H9 (cell line): ENCODE results near the gene DCLRE1A. TPM values are rescaled to one million over a fixed set of nuclear protein-coding genes. Genes with fewer than 3 reads are reported as not detected.

ENCODE experiments used
- DNase-seq: peaks from one replicate; pipeline ENCODE4 v3.0.0-alpha.2; 2017
- H2AFZ ChIP-seq: one replicate; pipeline ENCODE4 v1.6.1; 2013; ENCODE audit warnings: mild to moderate bottlenecking, low read length, control low read depth, moderate library complexity
- H2AK5ac ChIP-seq: 2 replicates; pipeline ENCODE4 v1.6.1; 2013; ENCODE audit warnings: low read length, control low read depth, mixed read lengths; ENCODE audit not compliant: insufficient read length
- H2BK120ac ChIP-seq: one replicate; pipeline ENCODE4 v1.6.1; 2013; ENCODE audit warnings: low read depth, mild to moderate bottlenecking, low read length, control low read depth, inconsistent platforms; ENCODE audit not compliant: poor library complexity, severe bottlenecking
- H2BK12ac ChIP-seq: 2 replicates; pipeline ENCODE4 v1.6.1; 2013; ENCODE audit warnings: low read length, control low read depth, mixed read lengths, low read depth; ENCODE audit not compliant: insufficient read length
- H2BK15ac ChIP-seq: 2 replicates; pipeline ENCODE4 v1.6.1; 2013; ENCODE audit warnings: low read depth, low read length, control low read depth
- H2BK20ac ChIP-seq: one replicate; pipeline ENCODE4 v1.6.1; 2013; ENCODE audit warnings: low read depth, mild to moderate bottlenecking, low read length, control low read depth, inconsistent platforms; ENCODE audit not compliant: poor library complexity, severe bottlenecking
- H2BK5ac ChIP-seq: 2 replicates; pipeline ENCODE4 v1.6.1; 2013; ENCODE audit warnings: low read length, control low read depth, mixed read lengths; ENCODE audit not compliant: insufficient read length
- H3K14ac ChIP-seq: 2 replicates; pipeline ENCODE4 v1.6.1; 2013; ENCODE audit warnings: low read length, control low read depth; ENCODE audit not compliant: insufficient read depth
- H3K18ac ChIP-seq: 2 replicates; pipeline ENCODE4 v1.6.1; 2013; ENCODE audit warnings: low read depth, mild to moderate bottlenecking, mixed read lengths, low read length, control low read depth; ENCODE audit not compliant: insufficient read length
- H3K23ac ChIP-seq: 2 replicates; pipeline ENCODE4 v1.6.1; 2013; ENCODE audit warnings: low read length, control low read depth, mixed read lengths, low read depth; ENCODE audit not compliant: insufficient read length
- H3K23me2 ChIP-seq: 2 replicates; pipeline ENCODE4 v1.6.1; 2013; ENCODE audit warnings: low read depth, mild to moderate bottlenecking, mixed read lengths, low read length, control low read depth; ENCODE audit not compliant: insufficient read length, poor library complexity, severe bottlenecking
- H3K27ac ChIP-seq: 2 replicates; pipeline ENCODE4 v1.5.1; 2013; ENCODE audit warnings: low read length, control low read depth, mixed read lengths, low read depth; ENCODE audit not compliant: insufficient read length
- H3K27me3 ChIP-seq: 2 replicates; pipeline ENCODE4 v1.6.1; 2013; ENCODE audit warnings: low read length, control low read depth, inconsistent platforms; ENCODE audit not compliant: insufficient read depth
- H3K4ac ChIP-seq: 2 replicates; pipeline ENCODE4 v1.6.1; 2013; ENCODE audit warnings: low read depth, mild to moderate bottlenecking, control low read depth, inconsistent platforms, low read length, moderate library complexity
- H3K4me1 ChIP-seq: 2 replicates; pipeline ENCODE4 v1.6.1; 2013; ENCODE audit warnings: low read length, control low read depth, inconsistent platforms; ENCODE audit not compliant: insufficient read depth
- H3K4me2 ChIP-seq: 2 replicates; pipeline ENCODE4 v1.6.1; 2013; ENCODE audit warnings: low read length, control low read depth, mixed read lengths; ENCODE audit not compliant: insufficient read length, insufficient read depth
- H3K56ac ChIP-seq: 2 replicates; pipeline ENCODE4 v1.6.1; 2013; ENCODE audit warnings: low read depth, mild to moderate bottlenecking, mixed read lengths, low read length, control low read depth; ENCODE audit not compliant: insufficient read length
- H3K79me1 ChIP-seq: 2 replicates; pipeline ENCODE4 v1.6.1; 2013; ENCODE audit warnings: low read depth, mild to moderate bottlenecking, moderate library complexity, low read length, control low read depth, inconsistent platforms; ENCODE audit not compliant: insufficient read depth, poor library complexity, severe bottlenecking
- H3K79me2 ChIP-seq: 2 replicates; pipeline ENCODE4 v1.6.1; 2013; ENCODE audit warnings: low read length, control low read depth, inconsistent platforms; ENCODE audit not compliant: insufficient read depth
- H3K9ac ChIP-seq: 2 replicates; pipeline ENCODE4 v1.6.1; 2013; ENCODE audit warnings: low read length, control low read depth, mixed read lengths; ENCODE audit not compliant: insufficient read length; ENCODE audit errors: extremely low read depth
- H3K9me3 ChIP-seq: one replicate; pipeline ENCODE4 v1.6.1; 2013; ENCODE audit warnings: low read depth, low read length, inconsistent platforms; ENCODE audit not compliant: control insufficient read depth
- H3T11ph ChIP-seq: one replicate; pipeline ENCODE4 v1.6.1; 2013; ENCODE audit warnings: mild to moderate bottlenecking, low read length, control low read depth, inconsistent platforms
- H4K20me1 ChIP-seq: one replicate; pipeline ENCODE4 v1.6.1; 2013; ENCODE audit not compliant: control insufficient read depth, insufficient read length, insufficient read depth
- H4K5ac ChIP-seq: 2 replicates; pipeline ENCODE4 v1.6.1; 2013; ENCODE audit warnings: low read depth, mild to moderate bottlenecking, mixed read lengths, low read length, control low read depth; ENCODE audit not compliant: insufficient read length
- H4K8ac ChIP-seq: replicated peaks from 2 replicates; pipeline ENCODE4 v1.6.1; 2013; ENCODE audit warnings: low read length, control low read depth, mixed read lengths, low read depth; ENCODE audit not compliant: insufficient read length
- H4K91ac ChIP-seq: 2 replicates; pipeline ENCODE4 v1.6.1; 2013; ENCODE audit warnings: low read depth, mild to moderate bottlenecking, moderate library complexity, mixed read lengths, low read length, control low read depth; ENCODE audit not compliant: insufficient read length
- H3K27ac Mint-ChIP-seq, 3 experiments: 2 replicates in 2 of 3; 3 replicates in 1 of 3; pipeline ENCODE4 v1.8.0; 2020 to 2021; ENCODE audit warnings: mixed read lengths in 3 of 3, mild to moderate bottlenecking in 1 of 3, moderate library complexity in 1 of 3
- H3K27me3 Mint-ChIP-seq: 2 replicates; pipeline ENCODE4 v1.8.0; 2021; ENCODE audit warnings: low read depth, mild to moderate bottlenecking, moderate library complexity, mixed read lengths
- H3K36me3 Mint-ChIP-seq, 3 experiments: 2 replicates in 2 of 3; 3 replicates in 1 of 3; pipeline ENCODE4 v1.8.0; 2020 to 2021; ENCODE audit warnings: low read depth in 3 of 3, mixed read lengths in 3 of 3; ENCODE audit not compliant: insufficient read depth in 1 of 3
- H3K4me1 Mint-ChIP-seq, 2 experiments: 2 replicates each; pipeline ENCODE4 v1.8.0; 2020; ENCODE audit warnings: mixed read lengths in 2 of 2
- H3K4me3 Mint-ChIP-seq, 2 experiments: 2 replicates in 1 of 2; 3 replicates in 1 of 2; pipeline ENCODE4 v1.8.0; 2020 to 2021; ENCODE audit warnings: mild to moderate bottlenecking in 2 of 2, mixed read lengths in 2 of 2, moderate library complexity in 1 of 2
- H3K9me3 Mint-ChIP-seq, 2 experiments: 2 replicates in 1 of 2; 3 replicates in 1 of 2; pipeline ENCODE4 v1.8.0; 2020; ENCODE audit warnings: mild to moderate bottlenecking in 2 of 2, mixed read lengths in 2 of 2, moderate library complexity in 1 of 2
- CTCF ChIP-seq: fragments of 200-600 bp; sonication (generic); conservative IDR thresholded peaks from 3 replicates; pipeline ENCODE4 v1.8.0; 2021; ENCODE audit warnings: antibody characterized with exemption, mild to moderate bottlenecking
- WGBS: extraction: QIAGEN DNeasy Blood & Tissue Kit; methylation state at CpG from one replicate; pipeline ENCODE4 v1.1.7; 2013; ENCODE audit warnings: missing lambda C conversion rate, low lambda C conversion rate, mixed read lengths; ENCODE audit not compliant: insufficient read length; ENCODE audit errors: extremely low coverage; 5-methylcytosine and 5-hydroxymethylcytosine counted together
- total RNA-seq: library from RNA; stranded (reverse); gene quantifications from 2 replicates; pipeline ENCODE4 v1.2.1, GENCODE V29; 2021

DCLRE1A gene
- total RNA-seq, 1 experiment from 2014 or later = 9.9 TPM

- Histone ChIP-seq H3K9me3 (no peaks in the 10 kb centered on the region), H4K5ac (no peak overlapping the region), H4K91ac (no peak overlapping the region), H3T11ph (no peak overlapping the region), H2BK20ac (no peak overlapping the region), H2BK120ac (no peak overlapping the region), H3K79me2 (no peaks in the 10 kb centered on the region), H2BK5ac (no peak overlapping the region), H3K79me1 (peaks cover 1% of the 10 kb centered on the region), H3K27me3 (no peaks in the 10 kb centered on the region), H3K4me2 (no peak overlapping the region), H3K14ac (no peak overlapping the region), H4K8ac (no peak overlapping the region), H2BK12ac (no peak overlapping the region), H3K4me1 (no peaks in the 10 kb centered on the region), H3K56ac (no peak overlapping the region), H4K20me1 (no peaks in the 10 kb centered on the region), H2AK5ac (no peak overlapping the region), H2AFZ (no peak overlapping the region), H3K27ac (no peak overlapping the region), H3K23me2 (no peaks in the 10 kb centered on the region), H3K9ac (no peak overlapping the region), H3K23ac (no peak overlapping the region), H2BK15ac (no peak overlapping the region), H3K4ac (no peak overlapping the region), H3K18ac (no peak overlapping the region)
- Mint-ChIP-seq H3K27me3 (no peaks in the 10 kb centered on the region), H3K9me3 (no peaks in the 10 kb centered on the region), H3K36me3 (peaks cover 6 to 31% (median 24%) of the 10 kb centered on the region in 3 experiments; a peak in 5 of 7 replicates), H3K4me3 (no peak overlapping the region), H3K27ac (no peak overlapping the region), H3K4me1 (no peaks in the 10 kb centered on the region)
- no CpG with 5 or more reads among the region's 1 CpG for WGBS
- DNase-seq = no peak
- TF ChIP-seq CTCF = no peak
Observed at GRCh38 chr10:113880236-113880635, 26.4 kb upstream of the DCLRE1A start.
